ENCODE data around the gene SHB. TPM values are rescaled to one million over a fixed set of nuclear protein-coding genes. Genes with fewer than 3 reads are reported as not detected.

The SHB gene
- total and polyA plus RNA-seq, 2 donors (not counting 3 experiments of a cell fraction or from before 2014, with no cell fraction given), result 13.4 to 24.9 TPM

GRCh38 chr9:38092200-38092524 is 23.1 kb upstream of the SHB start:
- DNase-seq (ENCODE audit: low read depth, low spot score) (no peak), FAIRE-seq (no peak)
- H3K9ac ChIP-seq (replicated peaks; ENCODE audit: extremely low read depth, insufficient read depth, low read length), result no peak overlapping the region
- POLR2A ChIA-PET, result no interaction called here
- intact Hi-C loops (cut with micrococcal nuclease), result no loop called here
- no peaks in the 10 kb centered on the region for H4K20me1 ChIP-seq (replicated peaks; ENCODE audit: control insufficient read depth, extremely low read depth, insufficient read depth, low read length)
- H3K4me1 ChIP-seq (ENCODE audit: control insufficient read depth, extremely low read depth, insufficient read depth, low read length), result peaks cover 11% of the 10 kb centered on the region
- H3K4me3 ChIP-seq (replicated peaks in 1 of 3; ENCODE audit: insufficient read depth in 1 of 3, low read depth in 1 of 3, low read length in 3 of 3), result no peak overlapping the region
- H3K79me2 ChIP-seq (ENCODE audit: control insufficient read depth, insufficient read depth, low read length), result no peaks in the 10 kb centered on the region
- no peaks in the 10 kb centered on the region for H3K36me3 ChIP-seq (ENCODE audit: control insufficient read depth in 2 of 2, extremely low read depth in 1 of 2, insufficient read depth in 2 of 2, low read length in 2 of 2)
- H3K9me1 ChIP-seq (replicated peaks; ENCODE audit: control insufficient read depth, extremely low read depth, insufficient read depth, low read length), result no peaks in the 10 kb centered on the region
- no peak overlapping the region for H2AFZ ChIP-seq (ENCODE audit: low read depth, low read length)
- H3K9me3 ChIP-seq (replicated peaks; ENCODE audit: control insufficient read depth, insufficient read depth, low read length), result no peaks in the 10 kb centered on the region
- H3K27me3 ChIP-seq (ENCODE audit: control insufficient read depth in 2 of 2, insufficient read depth in 2 of 2, low read length in 2 of 2), result no peaks in the 10 kb centered on the region
- H3K27ac ChIP-seq (ENCODE audit: insufficient read depth, low read depth, low read length), result no peak overlapping the region
- TF ChIP-seq MAX (IDR thresholded peaks at IDR 0.05; ENCODE audit: insufficient read depth, insufficient read length) (no peak), MYC (IDR thresholded peaks at IDR 0.05; ENCODE audit: low read depth, low read length) (no peak), CTCF (IDR thresholded peaks at IDR 0.05; ENCODE audit: extremely low read depth in 1 of 2, insufficient read depth in 1 of 2, low read depth in 1 of 2, low read length in 2 of 2) (no peak), POLR2AphosphoS5 (IDR thresholded peaks at IDR 0.05; ENCODE audit: insufficient read depth, low read depth, low read length) (no peak), GATA2 (IDR thresholded peaks at IDR 0.05; ENCODE audit: insufficient read depth, insufficient read length, low read depth, low read length) (no peak), JUN (IDR thresholded peaks at IDR 0.05; ENCODE audit: borderline replicate concordance, insufficient read depth, insufficient read length, low read depth) (no peak), FOS (IDR thresholded peaks at IDR 0.05; ENCODE audit: borderline replicate concordance, insufficient read depth, low read length) (no peak), EZH2 (IDR thresholded peaks at IDR 0.05; ENCODE audit: borderline replicate concordance, low read depth, low read length, severe bottlenecking) (no peak), POLR2A (IDR thresholded peaks at IDR 0.05; ENCODE audit: low read depth, low read length) (no peak)
- no peak overlapping the region for H3K4me2 ChIP-seq (ENCODE audit: insufficient read depth, low read length)
- CTCF ChIA-PET, result no interaction called here
- dilution Hi-C loops (cut with MboI; ENCODE audit: extremely low pct_ligation_motif_present, low sequenced_read_pairs), result no loop called here
- BruUV-seq (replicated peaks), result no TSS peak

All from endothelial cell of umbilical vein (primary cell).